Fibroblast of skin of back (primary cell): Measurements from ENCODE around the gene HOXA2.

Experiments
- DNase-seq: peaks from one replicate; pipeline ENCODE4 v3.0.0-alpha.2; 2013

The HOXA2 gene

DNA sequence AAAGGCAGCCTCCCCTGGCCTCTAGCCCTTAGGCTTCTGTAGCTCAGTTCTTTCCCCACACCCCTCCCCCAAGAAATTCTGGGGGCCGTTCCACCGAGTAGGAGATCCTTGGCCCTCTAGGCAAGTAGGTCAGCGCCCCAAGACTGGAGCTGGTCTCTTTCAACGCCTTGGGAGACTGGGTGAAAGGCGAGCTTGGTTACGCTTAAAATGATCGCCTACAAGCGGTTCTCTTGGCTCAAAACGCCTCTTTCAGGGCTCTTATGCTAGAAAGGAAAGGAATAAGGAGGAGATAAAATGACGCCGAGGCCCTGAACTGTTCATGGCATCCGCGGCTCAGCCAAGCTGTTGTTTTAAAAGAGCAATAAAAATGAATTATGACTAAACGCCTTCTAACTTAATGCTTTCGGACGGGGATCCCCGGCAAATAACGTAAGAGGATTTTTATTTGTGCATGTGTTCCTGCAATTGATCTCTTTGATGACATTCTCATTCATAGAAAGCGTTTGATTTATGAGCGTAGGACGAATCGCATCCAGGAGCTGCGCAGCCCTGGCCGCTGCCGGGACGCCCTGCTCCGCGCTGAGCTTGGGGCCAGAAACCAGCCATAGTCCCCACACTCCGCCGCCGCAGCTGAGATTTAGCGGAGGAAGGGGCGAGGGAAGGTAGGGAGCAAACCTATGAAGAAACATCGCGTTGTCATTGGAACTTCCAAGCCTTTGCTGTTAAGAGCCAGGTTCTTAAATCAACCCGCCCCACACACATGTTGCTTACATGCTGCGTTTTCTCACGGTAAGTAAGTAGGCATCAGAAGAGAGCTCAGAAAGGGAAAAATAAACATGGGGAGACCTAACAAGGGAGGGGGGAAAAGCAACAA lies 3.7 kb downstream of the HOXA2 start:
- DNase-seq: no peak

GRCh38 chr7:27097686-27098577 lies 4.6 kb downstream of the HOXA2 start:
- no peak for DNase-seq

- no peak for DNase-seq
Observed at GRCh38 chr7:27096768-27097514, 5.5 kb downstream of the HOXA2 start.

- peak; percentile 49 for DNase-seq
Observed at GRCh38 chr7:27095897-27096767, 6.4 kb downstream of the HOXA2 start, which contains the start of gene HOXA1. TSS of gene HOXA1 (minus strand) at chr7:27096000. CDS start at chr7:27095912, 88 bp downstream.

DNA sequence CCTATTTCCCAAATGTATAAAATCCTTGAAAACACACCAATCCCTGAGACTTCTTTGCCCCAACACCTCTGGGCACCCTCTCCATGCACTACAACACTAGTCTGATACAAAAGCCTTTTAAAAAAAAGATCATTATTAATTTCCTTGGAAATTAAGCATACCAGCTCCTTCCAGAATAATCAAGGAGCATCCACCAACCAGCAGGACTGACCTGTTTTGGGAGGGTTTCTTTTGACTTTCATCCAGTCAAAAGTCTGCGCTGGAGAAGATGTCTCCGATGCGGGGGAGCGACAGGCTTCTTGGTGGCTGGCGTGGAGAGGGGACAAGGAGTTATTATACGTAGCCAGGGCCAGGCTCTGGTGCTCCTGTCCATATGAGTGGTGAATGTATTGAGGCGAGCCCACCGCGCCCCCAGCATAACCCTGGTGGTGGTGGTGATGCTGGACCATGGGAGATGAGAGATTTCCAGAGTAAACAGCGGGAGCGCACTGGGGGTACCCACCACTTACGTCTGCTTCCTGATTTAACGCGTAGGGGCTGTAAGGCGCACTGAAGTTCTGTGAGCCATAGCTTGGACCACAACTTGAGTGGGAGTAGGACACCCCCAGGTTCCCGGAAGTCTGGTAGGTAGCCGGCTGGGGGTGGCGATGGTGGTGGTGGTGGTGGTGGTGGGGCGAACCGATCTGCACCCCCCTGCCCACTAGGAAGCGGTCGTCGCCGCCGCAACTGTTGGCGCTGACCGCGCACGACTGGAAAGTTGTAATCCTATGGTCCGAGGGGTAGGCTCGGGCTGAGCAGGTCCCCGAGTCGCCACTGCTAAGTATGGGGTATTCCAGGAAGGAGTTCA lies 7.2 kb downstream of the HOXA2 start:
- no peak for DNase-seq

DNA sequence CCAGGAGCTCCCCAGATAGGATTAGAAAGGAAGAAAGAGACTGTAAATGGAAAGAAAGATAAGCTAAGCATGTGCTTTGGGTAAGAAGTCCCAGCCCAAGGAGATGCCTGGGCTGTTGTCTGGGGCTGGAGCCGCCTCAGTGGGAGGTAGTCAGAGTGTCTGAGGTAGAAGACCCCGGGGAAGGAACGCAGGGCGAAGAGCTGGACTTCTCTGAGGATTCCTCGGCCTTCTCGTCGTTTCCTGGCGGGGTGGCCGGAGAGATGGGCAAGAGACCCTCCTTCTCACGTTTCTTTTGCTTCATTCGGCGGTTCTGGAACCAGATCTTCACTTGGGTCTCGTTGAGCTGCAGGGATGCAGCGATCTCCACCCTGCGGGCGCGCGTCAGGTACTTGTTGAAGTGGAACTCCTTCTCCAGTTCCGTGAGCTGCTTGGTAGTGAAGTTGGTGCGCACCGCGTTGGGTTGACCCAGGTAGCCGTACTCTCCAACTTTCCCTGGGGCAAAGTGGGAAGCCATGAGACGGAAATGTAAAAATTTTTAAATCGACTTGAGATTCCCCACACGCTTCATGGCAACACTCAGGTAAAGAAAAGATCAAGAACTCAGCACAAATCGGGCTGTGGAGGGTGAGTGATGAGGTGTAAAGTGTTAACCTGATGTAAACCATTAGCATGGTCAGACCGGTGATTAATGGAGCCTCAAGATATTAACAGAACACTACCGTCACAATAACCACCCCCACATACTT lies 8.0 kb downstream of the HOXA2 start:
- no peak for DNase-seq

GRCh38 chr7:27093184-27093895 lies 9.1 kb downstream of the HOXA2 start:
- no peak for DNase-seq

- no peak for DNase-seq
Observed at GRCh38 chr7:27092819-27093110, 9.7 kb downstream of the HOXA2 start.

GRCh38 chr7:27091941-27092818 lies 10.3 kb downstream of the HOXA2 start:
- DNase-seq: no peak

- DNase-seq: no peak
Observed at GRCh38 chr7:27091105-27091504, 11.4 kb downstream of the HOXA2 start.

- no peak for DNase-seq
Observed at GRCh38 chr7:27088002-27088922, 14.2 kb downstream of the HOXA2 start.

- DNase-seq: no peak
Observed at GRCh38 chr7:27083646-27084045, 18.8 kb downstream of the HOXA2 start.

DNA sequence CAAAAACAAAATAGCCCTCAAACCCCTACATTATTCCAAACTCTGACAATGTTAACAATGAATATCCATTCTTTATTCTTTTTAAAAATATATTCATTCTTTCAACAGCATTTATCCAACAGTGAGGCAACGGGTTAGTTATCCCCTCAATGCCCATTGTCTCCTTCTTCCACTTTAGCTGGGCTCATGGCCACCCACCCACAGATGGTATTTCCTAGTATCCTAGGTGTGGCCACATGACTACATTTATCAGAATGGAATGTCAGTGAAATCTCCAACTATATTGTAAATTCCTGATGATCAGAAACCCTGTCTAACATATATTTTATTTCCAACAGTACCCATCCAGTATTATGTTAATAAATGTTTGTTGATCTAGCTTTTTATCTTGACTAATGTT lies 20.3 kb downstream of the HOXA2 start:
- DNase-seq: no peak

GRCh38 chr7:27080844-27081436 lies 21.5 kb downstream of the HOXA2 start:
- DNase-seq: no peak

DNA sequence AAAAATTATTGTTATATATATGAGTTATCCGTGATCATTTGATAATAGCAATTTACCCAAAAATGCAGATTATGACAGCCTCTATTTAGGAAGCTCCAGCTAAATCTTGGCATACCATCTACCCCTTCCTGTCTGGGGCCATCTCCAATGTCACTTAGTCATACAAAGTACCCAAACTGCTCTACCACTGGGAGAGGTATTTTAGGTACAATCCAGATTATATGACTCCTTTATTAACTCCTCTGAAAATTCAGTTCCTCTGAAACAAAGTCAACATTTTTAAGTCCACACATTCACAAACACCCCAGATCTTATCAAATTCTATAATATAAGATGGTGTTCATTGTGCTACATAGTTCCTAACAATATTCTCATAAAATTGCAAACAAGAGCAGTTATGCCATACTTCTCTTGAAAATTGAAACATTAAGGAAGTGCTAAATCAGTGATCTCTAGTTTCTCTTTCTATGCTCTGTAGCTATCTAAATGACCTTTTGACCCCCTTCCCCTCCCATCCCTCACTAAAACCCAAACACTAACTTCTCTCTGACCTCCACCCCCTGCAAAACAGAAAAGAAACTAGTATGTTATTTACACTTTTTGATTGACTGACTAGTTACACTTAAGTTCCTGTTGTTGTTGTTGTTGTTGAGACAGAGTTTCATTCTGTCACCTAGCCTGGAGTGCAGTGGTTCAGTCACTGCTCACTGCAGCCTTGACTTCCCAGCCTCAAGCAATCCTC lies 23.1 kb downstream of the HOXA2 start:
- no peak for DNase-seq

- DNase-seq: no peak
Observed at GRCh38 chr7:27078616-27079233, 23.8 kb downstream of the HOXA2 start.
